NCI-H1417 (cell line): ENCODE measurements around the gene PTPRC.
"Not testable (repeated sequence)": the region's sequence is repeated elsewhere in the genome, so short reads cannot be mapped to it uniquely, and the experiment has no call there.

Source experiments
- DNase-seq, 3 experiments: peaks; one replicate each; lab custom pipeline; 2025; lab: John Stamatoyannopoulos, UW

PTPRC gene, protein sequence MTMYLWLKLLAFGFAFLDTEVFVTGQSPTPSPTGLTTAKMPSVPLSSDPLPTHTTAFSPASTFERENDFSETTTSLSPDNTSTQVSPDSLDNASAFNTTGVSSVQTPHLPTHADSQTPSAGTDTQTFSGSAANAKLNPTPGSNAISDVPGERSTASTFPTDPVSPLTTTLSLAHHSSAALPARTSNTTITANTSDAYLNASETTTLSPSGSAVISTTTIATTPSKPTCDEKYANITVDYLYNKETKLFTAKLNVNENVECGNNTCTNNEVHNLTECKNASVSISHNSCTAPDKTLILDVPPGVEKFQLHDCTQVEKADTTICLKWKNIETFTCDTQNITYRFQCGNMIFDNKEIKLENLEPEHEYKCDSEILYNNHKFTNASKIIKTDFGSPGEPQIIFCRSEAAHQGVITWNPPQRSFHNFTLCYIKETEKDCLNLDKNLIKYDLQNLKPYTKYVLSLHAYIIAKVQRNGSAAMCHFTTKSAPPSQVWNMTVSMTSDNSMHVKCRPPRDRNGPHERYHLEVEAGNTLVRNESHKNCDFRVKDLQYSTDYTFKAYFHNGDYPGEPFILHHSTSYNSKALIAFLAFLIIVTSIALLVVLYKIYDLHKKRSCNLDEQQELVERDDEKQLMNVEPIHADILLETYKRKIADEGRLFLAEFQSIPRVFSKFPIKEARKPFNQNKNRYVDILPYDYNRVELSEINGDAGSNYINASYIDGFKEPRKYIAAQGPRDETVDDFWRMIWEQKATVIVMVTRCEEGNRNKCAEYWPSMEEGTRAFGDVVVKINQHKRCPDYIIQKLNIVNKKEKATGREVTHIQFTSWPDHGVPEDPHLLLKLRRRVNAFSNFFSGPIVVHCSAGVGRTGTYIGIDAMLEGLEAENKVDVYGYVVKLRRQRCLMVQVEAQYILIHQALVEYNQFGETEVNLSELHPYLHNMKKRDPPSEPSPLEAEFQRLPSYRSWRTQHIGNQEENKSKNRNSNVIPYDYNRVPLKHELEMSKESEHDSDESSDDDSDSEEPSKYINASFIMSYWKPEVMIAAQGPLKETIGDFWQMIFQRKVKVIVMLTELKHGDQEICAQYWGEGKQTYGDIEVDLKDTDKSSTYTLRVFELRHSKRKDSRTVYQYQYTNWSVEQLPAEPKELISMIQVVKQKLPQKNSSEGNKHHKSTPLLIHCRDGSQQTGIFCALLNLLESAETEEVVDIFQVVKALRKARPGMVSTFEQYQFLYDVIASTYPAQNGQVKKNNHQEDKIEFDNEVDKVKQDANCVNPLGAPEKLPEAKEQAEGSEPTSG (N-terminal part only)

DNA sequence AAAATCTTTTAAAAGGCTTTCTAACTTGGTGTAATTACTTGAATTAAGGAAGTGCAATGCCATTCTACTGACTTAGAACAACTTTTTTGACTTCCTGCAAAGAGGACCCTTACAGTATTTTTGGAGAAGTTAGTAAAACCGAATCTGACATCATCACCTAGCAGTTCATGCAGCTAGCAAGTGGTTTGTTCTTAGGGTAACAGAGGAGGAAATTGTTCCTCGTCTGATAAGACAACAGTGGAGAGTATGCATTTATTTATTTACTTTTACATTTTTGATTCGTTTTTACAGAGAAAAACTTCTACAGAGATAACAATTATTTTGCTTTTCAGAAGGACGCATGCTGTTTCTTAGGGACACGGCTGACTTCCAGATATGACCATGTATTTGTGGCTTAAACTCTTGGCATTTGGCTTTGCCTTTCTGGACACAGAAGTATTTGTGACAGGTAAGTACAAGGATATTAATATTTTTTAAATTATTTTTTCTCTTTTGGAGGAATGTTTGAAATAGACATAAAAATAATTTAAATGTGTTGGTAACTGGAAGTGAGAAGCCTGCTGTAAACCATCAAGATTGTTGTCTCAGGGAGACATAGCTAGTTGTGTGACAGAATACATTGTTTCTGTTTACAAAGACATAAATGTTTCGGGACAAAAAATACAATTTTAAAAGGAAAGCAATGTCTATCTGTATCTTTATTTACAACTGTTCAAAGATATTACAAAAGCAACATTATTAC, at the start of gene PTPRC:
Gene PTPRC, plus strand, starts transcription at position 147 of the 742 bp plus-strand sequence. Its CDS starts 229 bp downstream, at position 376.
- DNase-seq, result no peak

- DNase-seq, result no peak
Observed at GRCh38 chr1:198590454-198590853, 48.4 kb upstream of the PTPRC start.

- DNase-seq, result no peak
Observed at GRCh38 chr1:198595765-198596164, 43.1 kb upstream of the PTPRC start.

DNA sequence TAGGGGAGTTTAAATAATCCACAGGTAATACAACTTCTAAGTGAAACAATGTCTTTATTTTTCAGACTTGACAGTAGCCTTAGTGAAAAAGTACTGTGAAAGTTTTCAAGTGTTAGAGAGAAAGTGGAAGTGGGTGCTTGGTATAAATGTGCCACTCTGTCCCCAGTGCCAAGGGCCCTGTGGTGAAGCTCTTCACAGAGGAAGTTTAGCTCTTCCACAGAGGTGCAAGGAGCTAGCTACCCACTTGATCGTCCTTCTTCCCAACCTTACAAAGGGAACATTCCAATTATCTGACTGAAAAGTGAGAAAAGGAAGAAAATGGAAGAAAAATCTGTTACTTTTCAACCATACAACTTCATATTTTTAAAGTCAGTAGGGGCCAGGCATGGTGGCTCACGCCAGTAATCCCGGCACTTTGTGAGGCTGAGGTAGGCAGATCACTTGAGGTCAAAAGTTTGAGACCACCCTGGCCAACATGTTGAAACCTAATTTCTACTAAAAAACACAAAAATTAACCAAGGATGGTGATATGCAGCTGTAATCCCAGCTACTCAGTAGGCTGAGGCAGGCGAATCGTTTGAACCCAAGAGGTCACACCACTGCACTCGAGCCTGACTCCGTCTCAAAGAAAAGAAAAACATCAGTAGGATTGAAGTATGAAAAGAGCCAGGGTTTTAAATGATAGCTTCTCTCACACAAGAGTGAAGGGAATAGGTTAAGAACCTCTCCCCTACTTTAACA, 41.0 kb upstream of the PTPRC start:
- no peak for DNase-seq

- DNase-seq, result no peak
Observed at GRCh38 chr1:198598796-198599321, 40.0 kb upstream of the PTPRC start.

- DNase-seq, result no peak
Observed at GRCh38 chr1:198599749-198600148, 39.1 kb upstream of the PTPRC start.

DNA sequence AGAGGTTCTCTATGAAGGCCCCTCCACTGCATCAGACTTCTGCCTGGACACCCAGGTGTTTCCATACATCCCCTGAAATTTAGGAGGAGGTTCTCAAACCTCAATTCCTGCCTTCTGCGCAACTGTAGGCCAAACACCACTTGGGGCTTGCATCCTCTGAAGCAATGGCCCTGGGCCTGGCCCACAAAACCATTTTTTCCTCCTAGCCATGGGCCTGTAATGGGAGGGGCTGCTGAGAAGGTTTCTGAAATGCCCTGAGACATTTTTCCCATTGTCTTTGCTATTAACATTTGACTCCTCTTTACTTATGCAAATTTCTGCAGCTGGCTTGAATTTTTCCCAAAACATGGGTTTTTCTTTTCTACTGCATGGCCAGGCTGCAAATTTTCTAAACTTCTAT, 37.9 kb upstream of the PTPRC start:
- DNase-seq, result no peak

DNA sequence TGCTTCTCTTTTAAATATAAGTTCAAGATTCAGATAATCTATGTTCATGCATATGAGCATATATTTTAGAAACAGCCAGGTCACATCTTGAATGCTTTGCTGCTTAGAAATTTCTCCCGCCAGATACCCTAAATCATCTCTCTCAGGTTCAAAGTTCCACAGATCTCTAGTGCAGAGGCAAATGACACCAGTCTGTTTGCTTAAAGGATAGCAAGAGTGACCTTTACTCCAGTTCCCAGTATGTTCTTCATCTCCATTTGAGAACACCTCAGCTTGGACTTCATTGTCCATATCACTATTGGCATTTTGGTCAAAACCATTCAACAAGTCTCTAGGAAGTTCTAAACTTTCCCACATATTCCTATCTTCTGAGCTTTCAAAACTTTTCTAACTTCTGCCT, 37.5 kb upstream of the PTPRC start:
- not testable (repeated sequence) for DNase-seq

DNA sequence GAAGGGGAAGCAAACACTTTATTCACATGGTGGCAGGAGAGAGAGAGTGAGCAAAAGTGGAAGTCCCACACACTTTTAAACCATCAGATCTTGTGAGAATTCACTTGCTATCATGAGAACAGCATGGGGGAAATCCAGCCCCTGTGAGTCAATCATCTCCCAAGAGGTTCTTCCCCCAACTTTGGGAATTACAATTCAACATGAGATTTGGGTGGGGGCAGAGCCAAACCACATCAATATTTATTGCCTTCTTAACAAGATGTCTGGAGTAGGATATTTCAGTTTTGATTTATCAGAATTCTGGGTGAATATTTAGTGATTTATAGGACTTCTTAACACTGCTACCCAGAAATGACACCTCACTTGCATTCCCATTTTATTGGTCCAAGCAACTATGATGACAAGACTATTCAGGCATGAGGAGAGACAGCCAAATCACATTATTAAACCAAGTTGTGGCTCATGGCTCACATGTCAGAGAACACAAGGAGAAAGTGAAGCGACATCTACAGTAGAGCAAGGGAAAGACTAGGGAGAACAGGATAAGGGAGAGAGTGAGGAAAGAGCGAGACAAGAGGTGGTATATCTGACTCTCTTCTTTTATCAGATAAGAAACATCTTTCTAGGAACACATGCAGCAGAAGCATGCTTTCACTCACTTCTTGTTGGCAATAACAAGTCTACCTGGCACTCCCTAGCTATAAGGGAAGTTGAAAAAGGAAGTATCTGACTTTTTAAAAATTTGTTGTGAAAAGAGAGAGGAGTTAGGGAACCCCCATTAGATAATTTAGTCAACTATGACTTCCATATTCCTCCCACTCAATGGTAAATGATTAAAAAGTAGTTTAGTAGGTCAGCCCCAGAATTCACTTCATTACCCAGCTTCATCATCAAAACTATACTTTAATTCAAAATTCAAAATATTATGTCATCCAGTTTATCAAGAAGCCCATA, 36.6 kb upstream of the PTPRC start:
- no peak for DNase-seq

DNA sequence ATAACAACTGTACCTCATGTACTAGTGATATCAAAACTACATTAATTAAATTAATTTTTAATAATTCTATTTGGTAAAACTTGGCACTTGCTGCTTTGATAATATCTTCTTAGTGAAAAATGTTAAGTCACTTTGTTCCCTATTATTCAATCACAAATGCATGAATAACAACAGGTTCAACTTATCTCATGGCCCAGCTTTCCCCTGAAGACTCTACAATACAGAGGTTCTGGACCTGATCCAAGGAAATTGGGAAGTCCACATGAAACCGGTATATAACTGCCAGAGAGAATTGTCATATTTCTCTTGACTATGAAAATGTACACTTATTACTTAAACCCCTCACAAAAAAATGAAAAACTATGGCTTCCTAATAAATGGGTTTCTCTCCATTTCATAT, 33.9 kb upstream of the PTPRC start:
- no peak for DNase-seq

DNA sequence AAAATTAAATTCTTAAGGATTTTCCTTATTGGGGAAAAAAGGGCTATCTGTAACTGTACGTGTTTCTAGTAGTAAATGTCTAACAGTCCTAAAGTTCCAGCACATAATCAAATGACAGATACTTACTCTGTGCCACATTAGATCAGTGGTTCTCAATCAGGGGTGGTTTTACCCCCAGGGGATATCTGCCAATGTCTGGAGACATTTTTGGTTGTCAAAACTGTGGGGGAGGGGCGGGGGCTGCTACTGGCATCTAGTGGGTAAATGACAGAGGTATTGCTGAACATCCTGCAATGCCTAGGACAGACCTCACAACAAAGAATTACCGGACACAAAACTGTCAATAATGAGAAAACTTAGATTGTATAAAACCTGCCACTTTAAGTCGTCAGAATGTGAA, 33.4 kb upstream of the PTPRC start:
- DNase-seq, result no peak

- no peak for DNase-seq
Observed at GRCh38 chr1:198606020-198606438, 32.8 kb upstream of the PTPRC start.

GRCh38 chr1:198607714-198608113, 31.1 kb upstream of the PTPRC start:
- no peak for DNase-seq

- DNase-seq, result no peak
Observed at GRCh38 chr1:198610362-198610761, 28.5 kb upstream of the PTPRC start.

DNA sequence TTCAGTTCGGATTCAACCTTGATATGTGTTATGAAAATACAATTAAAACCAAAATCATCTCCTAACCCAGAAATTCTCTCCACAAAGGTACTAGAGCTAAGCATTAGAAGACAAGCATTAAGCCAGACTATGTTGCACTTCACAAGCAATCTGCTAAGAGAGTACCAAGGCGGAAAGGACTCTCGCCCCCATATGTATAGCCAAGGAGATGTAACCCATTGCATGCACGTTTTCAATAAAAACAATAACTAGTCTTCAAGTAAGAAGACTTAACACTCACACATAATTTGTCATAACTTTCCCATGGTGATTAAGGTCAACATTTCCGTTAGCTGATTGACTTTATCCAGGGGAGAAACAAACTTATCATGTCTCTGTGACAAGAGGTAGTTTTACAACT, 27.6 kb upstream of the PTPRC start:
- DNase-seq, result no peak

DNA sequence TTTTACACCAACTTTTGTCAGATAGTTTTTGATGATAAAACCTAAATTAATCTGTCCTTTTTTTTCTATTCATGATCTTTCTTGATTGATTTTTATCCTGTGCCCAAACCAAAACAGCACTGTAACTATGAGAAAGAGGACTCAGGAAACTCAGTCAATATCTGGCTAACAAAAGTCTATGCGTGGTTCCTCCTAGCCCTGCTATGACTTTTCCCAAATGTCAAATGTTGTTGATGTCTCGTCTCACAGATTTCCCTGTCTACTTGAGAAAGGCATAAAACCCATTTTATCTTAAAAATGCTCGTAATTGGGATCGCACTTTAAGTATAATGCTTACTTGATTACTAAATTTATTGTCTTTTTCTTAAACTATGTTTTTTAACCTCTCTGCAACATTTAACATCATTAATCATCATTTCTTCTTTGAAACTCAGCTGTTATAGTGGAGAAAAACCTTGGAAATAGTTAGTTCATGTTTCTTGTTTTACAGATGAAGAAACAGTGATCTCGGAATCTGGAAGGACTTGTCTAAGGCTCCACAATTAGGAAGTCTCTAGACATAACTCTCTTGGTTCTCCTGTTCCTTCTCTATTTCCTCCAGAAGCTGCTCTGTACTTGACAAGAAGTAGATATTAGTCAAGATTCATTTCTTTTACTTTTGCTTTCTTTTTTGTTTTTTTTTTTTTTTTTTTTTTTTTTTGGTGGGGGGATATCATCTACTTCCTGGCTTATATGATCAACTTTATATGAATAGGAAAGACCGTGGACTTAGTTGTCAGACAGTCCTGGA, 26.2 kb upstream of the PTPRC start:
- no peak for DNase-seq

GRCh38 chr1:198617406-198617805, 21.4 kb upstream of the PTPRC start:
- no peak for DNase-seq

DNA sequence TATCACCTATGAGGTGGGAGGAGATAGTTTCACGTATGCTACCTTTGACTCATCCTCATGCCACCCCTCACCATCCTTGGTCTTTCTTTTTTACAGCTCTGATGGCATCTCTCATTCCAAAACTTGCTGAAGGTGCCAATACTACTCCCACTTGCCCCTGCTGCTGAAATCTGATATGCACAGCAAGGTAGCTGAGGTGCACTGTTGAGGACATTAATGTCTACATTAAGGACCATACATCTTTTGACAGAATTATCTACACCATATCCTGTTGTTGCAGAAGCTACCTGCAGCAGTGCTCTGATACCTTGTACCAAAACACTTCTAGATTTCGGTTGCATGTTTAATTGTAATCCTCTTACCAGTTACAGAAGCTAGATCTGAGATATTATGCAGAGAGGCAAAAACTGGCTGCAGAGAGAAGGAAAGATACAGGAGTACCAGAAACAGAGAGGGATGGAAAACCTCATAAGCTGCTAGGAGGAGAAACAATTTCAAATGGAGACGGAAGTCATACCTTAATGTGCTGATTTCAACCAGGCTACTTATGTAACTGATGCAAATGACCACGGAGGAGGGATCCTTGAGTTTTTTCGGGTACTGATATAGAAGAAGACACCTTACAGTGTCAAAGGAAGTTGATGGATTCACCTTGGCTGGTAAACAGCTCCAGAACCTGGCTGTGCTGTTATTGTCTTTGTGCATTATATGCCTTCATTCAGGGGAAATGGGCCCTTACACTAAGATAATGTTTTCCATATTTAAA, 19.3 kb upstream of the PTPRC start:
- no peak for DNase-seq
